Measurements from ENCODE around the gene ITGBL1.

GRCh38 chr13:101487438-101487830 is 35.0 kb downstream of the ITGBL1 start:
- TF ChIP-seq CTCF (conservative IDR thresholded peaks at IDR 0.05; ENCODE audit: low read length), result no peak
- no peak for TF ChIP-seq EZH2phosphoT487 (IDR thresholded peaks at IDR 0.05; ENCODE audit: borderline replicate concordance)

Data from Loucy (cell line).